Epithelial cell of prostate (primary cell): Measurements from ENCODE around the gene HMOX1.
A peak's percentile ranks its signal among the peaks of the same experiment; 100 is the strongest.

Experiments used
- DNase-seq: peaks from one replicate; pipeline ENCODE4 v3.0.0-alpha.2; 2011; ENCODE audit warnings: low read depth, low spot score
- H3K27ac ChIP-seq: fragments of 450-650 bp; 2 replicates; pipeline ENCODE4 v1.5.1; 2017; ENCODE audit warnings: mild to moderate bottlenecking

HMOX1 gene, protein sequence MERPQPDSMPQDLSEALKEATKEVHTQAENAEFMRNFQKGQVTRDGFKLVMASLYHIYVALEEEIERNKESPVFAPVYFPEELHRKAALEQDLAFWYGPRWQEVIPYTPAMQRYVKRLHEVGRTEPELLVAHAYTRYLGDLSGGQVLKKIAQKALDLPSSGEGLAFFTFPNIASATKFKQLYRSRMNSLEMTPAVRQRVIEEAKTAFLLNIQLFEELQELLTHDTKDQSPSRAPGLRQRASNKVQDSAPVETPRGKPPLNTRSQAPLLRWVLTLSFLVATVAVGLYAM

DNA sequence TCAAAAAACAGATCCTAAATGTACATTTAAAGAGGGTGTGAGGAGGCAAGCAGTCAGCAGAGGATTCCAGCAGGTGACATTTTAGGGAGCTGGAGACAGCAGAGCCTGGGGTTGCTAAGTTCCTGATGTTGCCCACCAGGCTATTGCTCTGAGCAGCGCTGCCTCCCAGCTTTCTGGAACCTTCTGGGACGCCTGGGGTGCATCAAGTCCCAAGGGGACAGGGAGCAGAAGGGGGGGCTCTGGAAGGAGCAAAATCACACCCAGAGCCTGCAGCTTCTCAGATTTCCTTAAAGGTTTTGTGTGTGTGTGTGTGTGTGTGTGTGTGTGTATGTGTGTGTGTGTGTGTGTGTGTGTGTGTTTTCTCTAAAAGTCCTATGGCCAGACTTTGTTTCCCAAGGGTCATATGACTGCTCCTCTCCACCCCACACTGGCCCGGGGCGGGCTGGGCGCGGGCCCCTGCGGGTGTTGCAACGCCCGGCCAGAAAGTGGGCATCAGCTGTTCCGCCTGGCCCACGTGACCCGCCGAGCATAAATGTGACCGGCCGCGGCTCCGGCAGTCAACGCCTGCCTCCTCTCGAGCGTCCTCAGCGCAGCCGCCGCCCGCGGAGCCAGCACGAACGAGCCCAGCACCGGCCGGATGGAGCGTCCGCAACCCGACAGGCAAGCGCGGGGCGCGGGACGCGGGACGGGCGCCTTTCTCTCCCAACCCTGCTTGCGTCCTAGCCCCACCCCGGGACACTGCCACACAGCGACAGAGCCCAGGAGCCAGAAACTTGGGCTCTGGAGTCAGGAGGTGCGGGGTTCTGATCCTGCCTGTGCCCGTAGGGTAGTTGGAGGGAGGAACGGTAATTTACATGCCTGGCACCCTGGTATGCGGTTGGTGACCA is at the start of gene HMOX1:
Gene HMOX1 (plus strand): TSS at position 560 of the 887 bp plus-strand sequence. CDS start 78 bp downstream, at position 638.
- H3K27ac ChIP-seq, result peak within 1 kb of the TSS; percentile 62
- DNase-seq, result no peak

DNA sequence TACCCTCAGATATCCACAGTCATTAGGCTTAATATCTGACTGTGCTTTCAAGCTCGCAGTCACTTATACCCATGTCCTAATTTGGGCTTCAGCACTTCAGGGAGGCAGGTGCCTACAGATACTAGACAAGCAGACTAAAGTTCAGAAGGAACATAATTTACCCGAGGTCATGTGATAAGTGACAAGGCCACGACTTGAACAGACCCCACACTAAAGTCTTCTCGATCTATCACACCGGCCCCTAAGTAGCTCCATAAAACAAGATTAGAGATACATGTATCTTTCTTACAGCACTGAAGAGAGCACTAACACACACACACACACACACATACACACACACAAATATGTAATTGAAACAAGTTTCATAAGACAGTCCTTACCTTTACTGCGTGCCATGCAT is 48.6 kb upstream of the HMOX1 start:
- H3K27ac ChIP-seq, result no peak overlapping the region
- DNase-seq, result no peak

DNA sequence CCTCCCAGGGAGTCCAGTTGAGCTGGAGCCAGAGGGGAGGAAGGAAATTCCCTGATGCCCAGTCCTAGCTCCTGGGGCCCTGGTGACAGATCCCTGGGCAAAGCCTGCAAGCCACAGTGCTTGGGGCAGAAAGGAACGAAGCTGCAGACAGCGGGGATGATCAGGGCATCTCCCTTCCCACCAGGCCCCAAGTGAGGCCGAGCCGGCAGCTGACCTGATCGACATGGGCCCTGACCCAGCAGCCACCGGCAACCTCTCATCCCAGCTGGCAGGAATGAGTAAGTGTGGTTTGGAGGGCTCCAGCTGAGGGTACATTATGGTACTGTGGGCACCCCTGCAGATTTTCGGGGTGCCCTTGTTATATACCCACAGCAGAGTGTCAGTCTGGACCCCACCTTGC is 47.7 kb upstream of the HMOX1 start:
- no peak for DNase-seq

DNA sequence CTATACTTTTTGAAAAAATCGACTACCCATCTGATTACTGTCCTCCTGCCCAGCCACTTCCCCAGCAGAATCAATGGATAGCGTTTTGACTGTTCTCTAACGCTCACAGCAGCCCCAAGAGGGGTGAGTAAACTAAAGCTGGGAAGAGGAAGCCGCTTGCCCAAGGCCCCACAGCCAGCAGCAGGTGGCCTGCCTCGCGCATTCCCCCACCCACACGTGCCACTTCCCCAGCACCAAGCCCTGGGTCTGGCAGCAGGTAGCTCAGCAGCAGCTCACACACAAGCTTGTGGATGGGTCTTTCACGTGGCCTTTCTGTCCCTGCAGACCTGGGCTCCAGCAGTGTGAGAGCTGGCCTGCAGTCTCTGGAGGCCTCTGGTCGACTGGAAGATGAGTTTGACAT is 46.9 kb upstream of the HMOX1 start:
- no peak for DNase-seq
- no peak overlapping the region for H3K27ac ChIP-seq

More for the DNA sequence above, 47.7 kb upstream of the HMOX1 start:
- H3K27ac ChIP-seq, result no peak overlapping the region

DNA sequence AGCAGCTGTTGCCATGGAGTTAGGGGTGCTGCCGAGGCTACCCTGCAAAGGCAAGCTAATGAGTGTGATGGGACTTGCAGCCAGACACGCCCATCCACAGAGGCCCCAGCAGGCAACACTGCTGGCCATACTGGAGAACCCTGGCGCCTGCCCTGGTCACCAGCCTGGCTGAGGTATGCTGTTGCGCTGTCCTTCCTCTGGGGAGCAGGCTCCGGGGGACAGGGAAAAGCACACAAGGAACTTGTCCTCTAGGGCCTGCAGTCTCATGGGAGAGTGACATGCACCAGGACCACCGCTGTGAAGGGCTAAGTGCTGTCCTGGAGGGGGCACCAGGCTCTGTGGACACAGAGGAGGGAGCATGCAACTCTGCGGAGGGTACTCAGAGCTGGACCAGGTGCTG is 45.4 kb upstream of the HMOX1 start:
- no peak overlapping the region for H3K27ac ChIP-seq

DNA sequence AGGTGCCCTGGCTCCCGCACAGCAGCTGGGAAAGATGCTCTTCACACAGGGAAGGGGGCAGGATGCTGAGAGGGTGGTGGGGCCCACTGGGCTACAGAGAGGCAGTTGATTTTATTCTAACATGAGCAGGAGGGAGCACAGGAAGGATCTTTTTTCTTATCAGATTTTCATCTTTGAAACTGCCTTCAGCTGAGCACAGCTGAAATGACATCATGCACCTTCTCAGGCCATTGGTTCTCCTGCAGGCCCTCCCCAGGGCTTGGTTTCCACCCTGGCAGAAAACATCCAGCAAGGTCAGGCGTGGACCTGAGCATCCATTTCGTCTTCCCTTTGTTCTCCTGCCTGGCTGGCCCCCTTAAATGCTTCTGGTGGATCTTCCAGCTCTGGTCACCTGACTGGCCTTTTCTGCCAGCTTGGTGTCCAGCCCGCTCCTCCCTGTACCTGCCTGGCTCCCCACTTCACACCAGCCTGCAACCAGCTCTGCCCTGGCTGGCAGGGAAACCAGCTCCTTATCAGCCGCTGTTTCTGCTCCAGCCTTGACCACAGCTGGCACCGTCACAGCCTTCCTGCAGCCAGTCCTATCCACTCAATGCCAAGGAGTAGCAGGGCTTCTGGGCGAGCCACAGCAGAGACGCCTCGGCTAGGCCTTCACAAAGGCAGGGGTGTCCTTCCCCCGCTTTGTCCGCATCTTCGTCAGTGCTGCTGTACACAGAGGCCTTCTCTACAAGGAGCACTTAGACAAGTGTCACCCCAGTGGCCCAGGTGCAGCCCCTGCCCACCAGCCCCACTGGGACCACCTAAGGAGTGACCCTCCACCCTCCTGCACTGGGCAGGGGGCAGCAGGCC is 44.7 kb upstream of the HMOX1 start:
- no peak overlapping the region for H3K27ac ChIP-seq

More for the DNA sequence above, 45.4 kb upstream of the HMOX1 start:
- DNase-seq, result no peak

DNA sequence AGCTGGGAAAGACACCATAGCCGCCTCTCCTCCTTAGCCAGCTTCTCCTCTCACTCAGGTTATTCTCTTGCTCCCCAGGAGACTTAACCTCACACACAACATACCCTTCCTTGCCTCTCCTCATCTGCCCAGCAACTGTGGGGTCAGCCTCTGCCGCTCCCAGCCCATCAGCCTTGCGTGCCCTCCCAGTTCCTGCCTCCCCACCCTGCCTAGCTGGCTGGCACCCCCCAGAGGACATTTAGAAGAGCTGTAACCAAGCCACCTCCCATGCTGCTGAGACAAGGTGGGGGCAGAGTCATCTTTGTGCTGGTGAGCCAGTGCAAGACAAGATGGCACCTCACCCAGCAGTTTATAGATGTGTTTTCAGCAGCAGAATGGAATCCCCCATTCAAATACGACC is 43.0 kb upstream of the HMOX1 start:
- DNase-seq, result no peak
- H3K27ac ChIP-seq, result no peak overlapping the region

More for the DNA sequence above, 44.7 kb upstream of the HMOX1 start:
- DNase-seq, result no peak

DNA sequence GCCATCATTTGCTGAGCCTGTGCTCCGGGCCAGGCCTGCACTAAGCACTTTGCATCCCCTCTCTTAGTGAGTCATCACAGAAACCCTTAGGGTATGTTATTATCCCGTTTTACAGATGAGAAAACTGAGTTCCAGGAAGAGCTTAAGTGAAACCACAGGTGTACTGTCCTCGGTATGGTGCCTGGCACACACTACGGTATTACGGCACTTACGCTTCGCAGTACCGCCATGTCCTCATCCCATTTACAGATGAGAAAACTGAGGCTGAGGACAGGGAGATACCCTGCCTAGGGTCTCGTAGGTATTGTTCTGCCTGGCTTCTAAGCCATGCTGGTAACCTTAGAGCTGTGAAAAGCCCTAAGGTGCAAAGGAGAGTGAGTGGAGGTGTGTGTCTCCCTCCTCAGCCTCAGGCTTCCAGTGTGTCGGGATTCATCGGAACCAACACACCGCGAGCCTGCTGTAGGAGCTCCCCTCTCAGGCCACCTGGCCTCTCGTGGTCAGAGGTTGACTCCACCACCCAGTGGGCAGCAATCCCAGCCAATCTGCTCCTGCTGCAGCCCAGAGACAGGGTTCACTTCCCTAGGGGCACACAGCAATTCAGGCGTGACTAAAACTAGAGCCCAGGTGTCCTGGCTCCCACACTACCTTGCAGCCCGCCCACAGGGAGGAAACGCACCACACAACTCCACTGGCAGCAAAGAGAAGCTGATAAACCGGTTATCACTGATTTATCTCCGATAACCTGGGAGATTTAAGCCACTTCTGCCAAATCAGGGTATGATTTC is 39.6 kb upstream of the HMOX1 start:
- H3K27ac ChIP-seq, result no peak overlapping the region
- DNase-seq, result no peak

DNA sequence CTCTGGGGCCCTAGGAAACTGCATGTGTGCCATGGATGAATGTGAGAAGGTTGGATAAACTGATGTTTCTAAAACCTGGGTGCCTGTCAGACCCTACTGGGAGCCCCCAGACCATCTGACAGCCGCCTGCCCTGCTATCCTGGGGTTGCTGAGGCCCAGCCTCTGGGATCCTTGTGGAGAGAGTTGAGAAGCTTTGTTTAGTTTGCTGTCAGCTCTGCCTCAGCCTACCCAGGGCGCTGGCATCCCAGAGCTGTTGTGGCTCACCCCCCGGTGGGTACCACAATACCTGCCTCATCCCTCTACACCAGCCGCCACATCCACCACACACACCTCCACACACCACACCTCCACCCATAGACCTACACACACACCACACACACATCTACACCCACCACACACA is 38.5 kb upstream of the HMOX1 start:
- no peak for DNase-seq
- H3K27ac ChIP-seq, result no peak overlapping the region

DNA sequence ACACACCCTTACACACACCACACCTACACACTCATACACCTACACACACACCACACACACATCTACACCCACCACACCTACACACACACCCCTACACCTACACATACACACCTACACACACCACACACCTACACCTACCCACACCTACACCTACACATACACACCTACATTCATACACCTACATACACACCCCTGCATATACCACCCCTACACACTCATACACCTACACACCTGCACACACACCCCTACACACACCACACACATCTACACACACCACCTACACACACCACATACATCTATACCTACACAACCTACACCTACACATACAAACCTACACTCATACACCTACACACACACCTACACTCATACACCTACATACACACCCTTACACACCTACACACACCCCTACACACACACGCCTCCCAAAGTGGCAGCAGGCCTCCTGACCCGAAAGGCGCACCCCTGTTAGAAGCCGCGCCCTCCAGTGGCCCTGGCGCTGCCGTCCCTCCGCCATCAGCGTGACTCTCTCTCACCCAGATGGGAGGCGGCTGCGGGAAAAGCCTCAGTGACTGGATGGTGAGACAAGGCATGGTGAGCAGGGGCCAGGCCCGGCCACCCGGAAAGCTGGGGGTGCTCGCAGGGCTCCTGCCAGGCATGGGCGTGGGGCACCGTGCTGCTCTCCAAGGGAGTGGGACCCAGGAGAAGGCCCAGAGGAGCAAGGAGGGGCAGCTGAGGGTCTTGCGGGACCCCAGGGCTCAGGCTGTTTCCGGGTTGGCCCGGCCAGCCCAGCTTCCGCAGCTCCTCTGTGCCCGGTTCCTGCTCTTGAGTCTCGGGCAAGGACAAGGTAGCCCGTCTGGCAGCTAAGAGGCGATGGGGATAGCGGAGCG is 37.0 kb upstream of the HMOX1 start:
- H3K27ac ChIP-seq, result no peak overlapping the region
- DNase-seq, result no peak

DNA sequence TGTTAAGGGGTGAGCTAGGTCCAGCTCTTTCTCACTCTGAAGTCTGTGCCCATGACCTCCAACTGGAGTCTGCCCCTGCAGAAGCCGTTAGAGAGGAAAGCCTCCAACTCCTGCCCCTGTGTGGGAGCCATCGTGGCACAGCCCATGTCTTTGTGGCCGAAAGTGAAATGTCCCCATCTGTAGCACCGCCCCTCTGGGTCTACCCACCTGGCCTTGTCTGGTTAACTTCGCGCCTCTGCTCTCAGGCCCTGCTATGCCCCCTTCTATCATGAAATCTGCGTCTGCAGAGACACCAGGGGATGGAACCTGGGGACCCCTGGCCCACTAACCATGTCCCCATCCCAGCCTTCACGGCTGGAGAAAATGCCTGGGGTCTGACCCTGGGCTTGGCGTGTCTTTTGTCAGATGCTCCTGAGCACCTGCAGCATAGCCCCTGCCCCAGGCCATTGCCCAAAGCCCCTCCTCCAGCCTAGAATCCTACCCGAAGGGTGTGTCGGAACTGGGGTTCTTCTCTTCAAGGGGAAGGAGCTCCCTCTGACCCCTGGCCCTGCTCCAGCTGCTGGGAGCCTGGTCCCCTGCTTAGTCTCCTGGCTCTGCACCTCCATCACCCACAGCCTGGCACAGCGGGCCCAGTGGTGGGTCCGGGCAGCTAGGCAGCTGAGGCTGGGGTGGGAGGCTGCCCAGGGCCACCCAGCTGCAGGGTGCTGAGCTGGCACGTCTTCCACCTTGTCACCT is 35.8 kb upstream of the HMOX1 start:
- no peak for DNase-seq
- no peak overlapping the region for H3K27ac ChIP-seq

DNA sequence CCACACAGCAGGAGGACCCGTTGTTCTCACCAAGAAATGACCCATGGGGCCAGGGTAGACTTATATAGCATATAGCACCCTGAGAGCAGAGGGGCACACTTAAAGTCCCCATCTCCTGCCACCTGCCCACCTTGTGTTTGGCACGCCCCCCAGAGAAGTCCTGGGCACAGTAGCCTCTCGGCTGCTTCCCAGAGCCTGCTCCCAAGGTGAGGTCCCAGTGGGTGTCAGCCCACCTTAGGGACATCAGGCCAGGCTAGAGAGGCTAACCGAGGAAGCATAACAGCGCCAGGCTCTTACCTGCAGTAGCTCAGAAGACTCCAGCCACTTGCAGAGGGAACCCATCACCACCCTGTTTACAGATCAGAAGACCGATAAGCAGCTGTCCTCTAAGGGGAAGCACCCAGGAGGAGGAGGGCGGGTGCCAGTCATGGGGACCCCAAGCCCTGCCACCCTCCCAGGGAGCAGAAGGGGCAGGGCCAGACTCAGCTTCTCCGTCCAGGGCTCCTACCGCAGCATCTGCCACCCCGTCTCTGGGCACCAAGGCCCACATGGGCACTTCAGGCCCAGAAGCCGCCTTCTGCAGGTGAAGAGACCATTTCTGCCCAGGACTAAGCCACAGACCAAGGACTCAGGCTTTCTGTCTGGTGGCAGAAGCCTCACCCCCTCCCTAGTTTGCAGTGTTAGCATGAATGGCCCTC is 34.9 kb upstream of the HMOX1 start:
- H3K27ac ChIP-seq, result no peak overlapping the region
- DNase-seq, result no peak

DNA sequence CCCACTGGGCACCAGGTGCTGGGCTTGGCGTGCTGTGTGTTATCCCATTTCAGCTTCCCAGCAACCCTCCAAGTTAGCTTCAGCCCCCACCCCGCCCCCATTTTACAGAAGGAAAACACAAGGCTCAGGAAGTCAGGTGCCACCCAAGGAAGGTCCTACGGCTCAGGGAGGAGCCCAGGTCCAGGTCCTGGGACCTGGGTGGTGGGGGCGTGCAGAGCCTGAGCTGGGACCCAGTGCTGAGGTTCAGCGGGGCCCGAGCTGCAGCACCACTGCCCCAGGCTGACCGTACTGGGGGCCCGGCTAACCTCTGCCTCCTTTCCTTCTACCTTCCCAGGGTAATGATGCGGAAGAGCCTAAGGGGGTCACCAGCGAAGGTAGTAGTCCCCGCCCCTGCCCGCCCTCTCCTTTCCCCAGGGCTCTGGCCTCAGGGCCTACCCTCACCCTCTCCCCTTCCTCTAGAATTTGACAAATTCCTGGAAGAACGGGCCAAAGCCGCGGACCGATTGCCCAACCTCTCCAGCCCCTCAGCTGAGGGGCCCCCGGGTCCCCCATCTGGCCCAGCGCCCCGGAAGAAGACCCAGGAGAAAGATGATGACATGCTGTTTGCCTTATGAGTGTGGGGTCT is 34.2 kb upstream of the HMOX1 start:
- no peak overlapping the region for H3K27ac ChIP-seq
- DNase-seq, result no peak

DNA sequence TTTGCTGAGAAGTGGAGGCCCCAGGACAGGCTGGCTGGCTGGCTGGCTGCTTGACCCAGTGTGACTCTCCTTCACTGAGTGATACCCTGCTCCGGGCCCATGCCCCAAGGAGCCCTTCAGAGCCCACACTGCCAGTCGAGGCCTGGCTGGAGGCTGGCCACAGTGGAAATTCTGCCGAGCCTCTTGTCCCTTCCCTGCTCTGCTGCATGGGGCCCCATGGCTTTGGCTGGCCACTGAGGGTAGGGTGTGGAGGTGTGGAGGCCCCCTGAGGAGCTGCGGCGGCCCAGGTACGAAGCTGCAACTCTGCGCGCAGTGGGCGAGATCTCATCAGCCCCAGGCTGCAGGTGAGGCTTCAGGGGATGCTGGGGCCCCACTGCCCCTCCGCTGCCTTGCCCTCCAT is 33.4 kb upstream of the HMOX1 start:
- no peak overlapping the region for H3K27ac ChIP-seq
- no peak for DNase-seq

DNA sequence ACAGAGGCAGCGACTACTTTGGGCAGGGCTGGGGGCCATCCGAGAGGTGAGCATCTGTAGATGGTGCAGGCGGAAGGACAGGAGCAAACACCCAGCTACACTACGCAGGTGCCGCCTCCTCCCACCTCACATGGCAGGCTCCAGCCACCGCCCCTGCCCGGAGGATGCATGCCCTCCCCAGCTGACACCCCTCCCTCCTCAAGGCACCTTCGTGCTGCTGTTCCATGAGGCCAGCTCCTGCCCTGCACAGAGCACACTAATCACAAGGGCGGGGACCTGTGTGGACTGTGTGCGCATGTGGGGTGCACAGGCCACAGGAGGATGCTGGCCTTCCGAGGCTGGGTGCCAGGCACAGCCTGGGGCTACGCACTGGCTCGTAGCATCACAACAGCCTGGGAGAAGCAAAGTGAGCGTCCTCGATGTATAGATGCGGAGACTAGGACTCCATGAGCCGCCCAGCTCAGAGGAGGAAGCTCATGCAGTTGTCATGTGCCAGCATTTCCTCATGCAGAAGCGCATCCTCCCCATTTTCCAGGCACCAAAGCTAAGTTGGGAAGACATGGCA is 32.8 kb upstream of the HMOX1 start:
- no peak overlapping the region for H3K27ac ChIP-seq
- no peak for DNase-seq

DNA sequence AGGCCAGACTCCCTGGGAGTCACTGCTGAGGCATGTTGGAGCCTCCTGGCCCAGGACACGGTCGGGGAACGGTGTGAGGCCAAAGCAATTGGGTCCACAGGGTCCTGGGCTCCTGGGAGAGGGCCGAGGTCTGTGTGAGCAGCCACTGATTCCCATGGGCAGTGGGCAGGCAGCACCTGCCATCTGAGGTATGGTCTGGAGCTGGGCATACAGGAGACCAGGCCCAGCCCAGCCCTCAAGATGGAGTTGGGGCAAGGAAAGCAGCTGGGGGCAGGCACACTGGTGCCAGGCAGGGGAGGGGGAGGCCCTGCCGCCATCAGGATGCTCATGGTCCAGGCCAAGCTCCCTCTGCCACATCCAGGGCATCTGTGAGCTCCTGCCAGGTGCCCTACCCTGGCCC is 32.2 kb upstream of the HMOX1 start:
- no peak for DNase-seq
- H3K27ac ChIP-seq, result no peak overlapping the region

DNA sequence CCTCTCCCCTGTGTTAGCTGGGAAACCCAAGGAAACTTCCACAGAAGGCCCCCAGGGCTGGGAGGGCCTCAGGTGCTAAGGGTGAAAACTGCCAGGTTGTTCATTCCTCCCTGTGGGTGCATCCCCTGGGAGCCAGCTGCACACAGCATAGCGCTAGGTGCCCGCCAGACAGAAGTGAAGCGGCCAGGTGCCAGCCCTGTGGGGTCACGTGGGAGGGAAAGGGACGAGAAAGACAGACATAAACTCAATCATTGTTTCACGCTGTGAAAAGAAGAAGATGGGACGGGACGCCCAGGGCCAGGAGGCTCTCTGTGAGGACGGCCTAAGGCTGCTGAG is 31.6 kb upstream of the HMOX1 start:
- DNase-seq, result no peak
- H3K27ac ChIP-seq, result no peak overlapping the region
